Suprapubic skin (tissue), 3 donors: ENCODE results near the gene RNF32.
"Not testable (repeated sequence)": the region's sequence is repeated elsewhere in the genome, so short reads cannot be mapped to it uniquely, and the experiment has no call there.

Experiments
- EP300 ChIP-seq: sonication (generic); formaldehyde crosslinking; IDR thresholded peaks from one replicate; pipeline ENCODE4 v1.6.1; 2017; ENCODE audit warnings: antibody characterized with exemption
- POLR2A ChIP-seq, 2 donors: fragments of 450-650 bp; IDR thresholded peaks; one replicate each; pipeline ENCODE4 v1.6.1; 2017; ENCODE audit warnings: antibody characterized with exemption in 2 of 2, mild to moderate bottlenecking in 2 of 2, moderate library complexity in 2 of 2
- TF ChIP-seq, protein P1 (sequence below), 2 donors: fragments of 200-600 bp in 1 of 2; fragments of 450-650 bp in 1 of 2; sonication (generic) in 1 of 2; IDR thresholded peaks; one replicate each; pipeline ENCODE4 v1.5.1; 2016 to 2019; ENCODE audit warnings: antibody characterized with exemption in 2 of 2, mild to moderate bottlenecking in 1 of 2, moderate library complexity in 1 of 2

DNA sequence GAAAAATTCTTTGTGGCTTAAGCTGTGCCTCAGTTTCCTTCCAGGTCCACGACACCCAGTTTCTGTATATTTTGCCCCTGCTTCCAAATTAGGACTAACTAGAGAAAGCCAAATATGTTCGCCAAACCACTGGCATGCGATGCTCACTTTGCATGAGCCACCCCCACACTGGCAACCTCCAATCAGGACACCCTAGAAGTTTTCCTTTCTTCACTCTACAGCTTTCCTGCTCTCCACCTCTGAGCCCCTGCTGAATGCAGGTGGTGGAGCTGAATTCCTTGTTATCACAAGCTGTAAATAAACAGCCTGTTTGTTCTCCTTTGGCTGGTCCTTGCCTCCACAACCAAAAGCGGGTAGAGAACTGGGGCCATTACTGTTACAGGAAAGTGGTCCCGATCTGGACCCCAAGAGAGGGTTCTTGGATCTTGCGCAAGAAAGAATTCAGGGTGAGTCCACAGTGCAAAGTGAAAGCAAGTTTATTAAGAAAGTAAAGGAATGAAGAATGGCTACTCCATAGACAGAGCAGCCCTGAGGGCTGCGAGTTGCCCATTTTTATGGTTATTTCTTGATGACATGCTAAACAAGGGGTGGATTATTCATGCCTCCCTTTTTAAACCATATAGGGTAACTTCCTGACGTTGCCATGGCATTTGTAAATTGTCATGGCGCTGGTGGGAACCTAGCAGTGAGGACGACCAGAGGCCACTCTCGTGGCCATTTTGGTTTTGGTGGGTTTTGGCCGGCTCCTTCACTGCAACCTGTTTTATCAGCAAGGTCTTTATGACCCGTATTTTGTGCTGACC lies 20.9 kb upstream of the RNF32 start:
- TF ChIP-seq POLR2A (IDR thresholded peaks at IDR 0.05); EP300: not testable (repeated sequence)
- TF ChIP-seq, protein P1, sequence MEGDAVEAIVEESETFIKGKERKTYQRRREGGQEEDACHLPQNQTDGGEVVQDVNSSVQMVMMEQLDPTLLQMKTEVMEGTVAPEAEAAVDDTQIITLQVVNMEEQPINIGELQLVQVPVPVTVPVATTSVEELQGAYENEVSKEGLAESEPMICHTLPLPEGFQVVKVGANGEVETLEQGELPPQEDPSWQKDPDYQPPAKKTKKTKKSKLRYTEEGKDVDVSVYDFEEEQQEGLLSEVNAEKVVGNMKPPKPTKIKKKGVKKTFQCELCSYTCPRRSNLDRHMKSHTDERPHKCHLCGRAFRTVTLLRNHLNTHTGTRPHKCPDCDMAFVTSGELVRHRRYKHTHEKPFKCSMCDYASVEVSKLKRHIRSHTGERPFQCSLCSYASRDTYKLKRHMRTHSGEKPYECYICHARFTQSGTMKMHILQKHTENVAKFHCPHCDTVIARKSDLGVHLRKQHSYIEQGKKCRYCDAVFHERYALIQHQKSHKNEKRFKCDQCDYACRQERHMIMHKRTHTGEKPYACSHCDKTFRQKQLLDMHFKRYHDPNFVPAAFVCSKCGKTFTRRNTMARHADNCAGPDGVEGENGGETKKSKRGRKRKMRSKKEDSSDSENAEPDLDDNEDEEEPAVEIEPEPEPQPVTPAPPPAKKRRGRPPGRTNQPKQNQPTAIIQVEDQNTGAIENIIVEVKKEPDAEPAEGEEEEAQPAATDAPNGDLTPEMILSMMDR (IDR thresholded peaks at IDR 0.05) = not testable (repeated sequence)
